H9 (cell line): ENCODE data around the gene SLCO2A1. TPM values are rescaled to one million over a fixed set of nuclear protein-coding genes. Genes with fewer than 3 reads are reported as not detected.

Source experiments
- DNase-seq: peaks from one replicate; pipeline ENCODE4 v3.0.0-alpha.2; 2017
- H2AFZ ChIP-seq: one replicate; pipeline ENCODE4 v1.6.1; 2013; ENCODE audit warnings: mild to moderate bottlenecking, low read length, control low read depth, moderate library complexity
- H2AK5ac ChIP-seq: 2 replicates; pipeline ENCODE4 v1.6.1; 2013; ENCODE audit warnings: low read length, control low read depth, mixed read lengths; ENCODE audit not compliant: insufficient read length
- H2BK120ac ChIP-seq: one replicate; pipeline ENCODE4 v1.6.1; 2013; ENCODE audit warnings: low read depth, mild to moderate bottlenecking, low read length, control low read depth, inconsistent platforms; ENCODE audit not compliant: poor library complexity, severe bottlenecking
- H2BK12ac ChIP-seq: 2 replicates; pipeline ENCODE4 v1.6.1; 2013; ENCODE audit warnings: low read length, control low read depth, mixed read lengths, low read depth; ENCODE audit not compliant: insufficient read length
- H2BK15ac ChIP-seq: 2 replicates; pipeline ENCODE4 v1.6.1; 2013; ENCODE audit warnings: low read depth, low read length, control low read depth
- H2BK20ac ChIP-seq: one replicate; pipeline ENCODE4 v1.6.1; 2013; ENCODE audit warnings: low read depth, mild to moderate bottlenecking, low read length, control low read depth, inconsistent platforms; ENCODE audit not compliant: poor library complexity, severe bottlenecking
- H2BK5ac ChIP-seq: 2 replicates; pipeline ENCODE4 v1.6.1; 2013; ENCODE audit warnings: low read length, control low read depth, mixed read lengths; ENCODE audit not compliant: insufficient read length
- H3K14ac ChIP-seq: 2 replicates; pipeline ENCODE4 v1.6.1; 2013; ENCODE audit warnings: low read length, control low read depth; ENCODE audit not compliant: insufficient read depth
- H3K18ac ChIP-seq: 2 replicates; pipeline ENCODE4 v1.6.1; 2013; ENCODE audit warnings: low read depth, mild to moderate bottlenecking, mixed read lengths, low read length, control low read depth; ENCODE audit not compliant: insufficient read length
- H3K23ac ChIP-seq: 2 replicates; pipeline ENCODE4 v1.6.1; 2013; ENCODE audit warnings: low read length, control low read depth, mixed read lengths, low read depth; ENCODE audit not compliant: insufficient read length
- H3K23me2 ChIP-seq: 2 replicates; pipeline ENCODE4 v1.6.1; 2013; ENCODE audit warnings: low read depth, mild to moderate bottlenecking, mixed read lengths, low read length, control low read depth; ENCODE audit not compliant: insufficient read length, poor library complexity, severe bottlenecking
- H3K27ac ChIP-seq: 2 replicates; pipeline ENCODE4 v1.5.1; 2013; ENCODE audit warnings: low read length, control low read depth, mixed read lengths, low read depth; ENCODE audit not compliant: insufficient read length
- H3K27me3 ChIP-seq: 2 replicates; pipeline ENCODE4 v1.6.1; 2013; ENCODE audit warnings: low read length, control low read depth, inconsistent platforms; ENCODE audit not compliant: insufficient read depth
- H3K4ac ChIP-seq: 2 replicates; pipeline ENCODE4 v1.6.1; 2013; ENCODE audit warnings: low read depth, mild to moderate bottlenecking, control low read depth, inconsistent platforms, low read length, moderate library complexity
- H3K4me1 ChIP-seq: 2 replicates; pipeline ENCODE4 v1.6.1; 2013; ENCODE audit warnings: low read length, control low read depth, inconsistent platforms; ENCODE audit not compliant: insufficient read depth
- H3K4me2 ChIP-seq: 2 replicates; pipeline ENCODE4 v1.6.1; 2013; ENCODE audit warnings: low read length, control low read depth, mixed read lengths; ENCODE audit not compliant: insufficient read length, insufficient read depth
- H3K56ac ChIP-seq: 2 replicates; pipeline ENCODE4 v1.6.1; 2013; ENCODE audit warnings: low read depth, mild to moderate bottlenecking, mixed read lengths, low read length, control low read depth; ENCODE audit not compliant: insufficient read length
- H3K79me1 ChIP-seq: 2 replicates; pipeline ENCODE4 v1.6.1; 2013; ENCODE audit warnings: low read depth, mild to moderate bottlenecking, moderate library complexity, low read length, control low read depth, inconsistent platforms; ENCODE audit not compliant: insufficient read depth, poor library complexity, severe bottlenecking
- H3K79me2 ChIP-seq: 2 replicates; pipeline ENCODE4 v1.6.1; 2013; ENCODE audit warnings: low read length, control low read depth, inconsistent platforms; ENCODE audit not compliant: insufficient read depth
- H3K9ac ChIP-seq: 2 replicates; pipeline ENCODE4 v1.6.1; 2013; ENCODE audit warnings: low read length, control low read depth, mixed read lengths; ENCODE audit not compliant: insufficient read length; ENCODE audit errors: extremely low read depth
- H3K9me3 ChIP-seq: one replicate; pipeline ENCODE4 v1.6.1; 2013; ENCODE audit warnings: low read depth, low read length, inconsistent platforms; ENCODE audit not compliant: control insufficient read depth
- H3T11ph ChIP-seq: one replicate; pipeline ENCODE4 v1.6.1; 2013; ENCODE audit warnings: mild to moderate bottlenecking, low read length, control low read depth, inconsistent platforms
- H4K20me1 ChIP-seq: one replicate; pipeline ENCODE4 v1.6.1; 2013; ENCODE audit not compliant: control insufficient read depth, insufficient read length, insufficient read depth
- H4K5ac ChIP-seq: 2 replicates; pipeline ENCODE4 v1.6.1; 2013; ENCODE audit warnings: low read depth, mild to moderate bottlenecking, mixed read lengths, low read length, control low read depth; ENCODE audit not compliant: insufficient read length
- H4K8ac ChIP-seq: replicated peaks from 2 replicates; pipeline ENCODE4 v1.6.1; 2013; ENCODE audit warnings: low read length, control low read depth, mixed read lengths, low read depth; ENCODE audit not compliant: insufficient read length
- H4K91ac ChIP-seq: 2 replicates; pipeline ENCODE4 v1.6.1; 2013; ENCODE audit warnings: low read depth, mild to moderate bottlenecking, moderate library complexity, mixed read lengths, low read length, control low read depth; ENCODE audit not compliant: insufficient read length
- H3K27ac Mint-ChIP-seq, 3 experiments: 2 replicates in 2 of 3; 3 replicates in 1 of 3; pipeline ENCODE4 v1.8.0; 2020 to 2021; ENCODE audit warnings: mixed read lengths in 3 of 3, mild to moderate bottlenecking in 1 of 3, moderate library complexity in 1 of 3
- H3K27me3 Mint-ChIP-seq: 2 replicates; pipeline ENCODE4 v1.8.0; 2021; ENCODE audit warnings: low read depth, mild to moderate bottlenecking, moderate library complexity, mixed read lengths
- H3K36me3 Mint-ChIP-seq, 3 experiments: 2 replicates in 2 of 3; 3 replicates in 1 of 3; pipeline ENCODE4 v1.8.0; 2020 to 2021; ENCODE audit warnings: low read depth in 3 of 3, mixed read lengths in 3 of 3; ENCODE audit not compliant: insufficient read depth in 1 of 3
- H3K4me1 Mint-ChIP-seq, 2 experiments: 2 replicates each; pipeline ENCODE4 v1.8.0; 2020; ENCODE audit warnings: mixed read lengths in 2 of 2
- H3K4me3 Mint-ChIP-seq, 2 experiments: 2 replicates in 1 of 2; 3 replicates in 1 of 2; pipeline ENCODE4 v1.8.0; 2020 to 2021; ENCODE audit warnings: mild to moderate bottlenecking in 2 of 2, mixed read lengths in 2 of 2, moderate library complexity in 1 of 2
- H3K9me3 Mint-ChIP-seq, 2 experiments: 2 replicates in 1 of 2; 3 replicates in 1 of 2; pipeline ENCODE4 v1.8.0; 2020; ENCODE audit warnings: mild to moderate bottlenecking in 2 of 2, mixed read lengths in 2 of 2, moderate library complexity in 1 of 2
- CTCF ChIP-seq: fragments of 200-600 bp; sonication (generic); conservative IDR thresholded peaks from 3 replicates; pipeline ENCODE4 v1.8.0; 2021; ENCODE audit warnings: antibody characterized with exemption, mild to moderate bottlenecking
- WGBS: extraction: QIAGEN DNeasy Blood & Tissue Kit; methylation state at CpG from one replicate; pipeline ENCODE4 v1.1.7; 2013; ENCODE audit warnings: missing lambda C conversion rate, low lambda C conversion rate, mixed read lengths; ENCODE audit not compliant: insufficient read length; ENCODE audit errors: extremely low coverage; 5-methylcytosine and 5-hydroxymethylcytosine counted together
- total RNA-seq: library from RNA; stranded (reverse); gene quantifications from 2 replicates; pipeline ENCODE4 v1.2.1, GENCODE V29; 2021

Gene SLCO2A1
- total RNA-seq, 1 experiment from 2014 or later: 0.98 TPM

GRCh38 chr3:134048278-134048996 lies 18.7 kb upstream of the SLCO2A1 start:
- Histone ChIP-seq H3K14ac (no peak overlapping the region), H2BK120ac (no peak overlapping the region), H3K27ac (no peak overlapping the region), H2BK5ac (no peak overlapping the region), H3K79me1 (no peaks in the 10 kb centered on the region), H3K18ac (peak overlapping the region; percentile 37), H2AFZ (no peak overlapping the region), H3T11ph (no peak overlapping the region), H3K9ac (no peak overlapping the region), H2BK20ac (no peak overlapping the region), H4K5ac (no peak overlapping the region), H2BK15ac (no peak overlapping the region), H3K4me2 (no peak overlapping the region), H3K79me2 (no peaks in the 10 kb centered on the region), H3K4me1 (no peaks in the 10 kb centered on the region), H4K20me1 (no peaks in the 10 kb centered on the region), H2AK5ac (no peak overlapping the region), H3K4ac (no peak overlapping the region), H3K23me2 (no peaks in the 10 kb centered on the region), H3K9me3 (peaks cover 4% of the 10 kb centered on the region), H4K91ac (no peak overlapping the region), H4K8ac (no peak overlapping the region), H3K56ac (no peak overlapping the region), H3K27me3 (no peaks in the 10 kb centered on the region), H2BK12ac (no peak overlapping the region), H3K23ac (no peak overlapping the region)
- Mint-ChIP-seq H3K4me3 (no peak overlapping the region), H3K36me3 (peaks cover 4 to 10% (median 10%) of the 10 kb centered on the region in 3 experiments; a peak in 6 of 7 replicates), H3K9me3 (peaks cover 16 to 26% of the 10 kb centered on the region in 2 experiments; a peak in 4 of 5 replicates), H3K27ac (no peak overlapping the region; a peak in 1 of 7 replicates), H3K27me3 (peaks cover 11% of the 10 kb centered on the region), H3K4me1 (no peaks in the 10 kb centered on the region)
- WGBS: no CpG with 5 or more reads among the region's 9 CpGs
- no peak for TF ChIP-seq CTCF
- DNase-seq: no peak
